ENCODE data around the gene EPB41L1.

EPB41L1 gene

GRCh38 chr20:36234771-36235320, 80.3 kb downstream of the EPB41L1 start:
- DNase-seq, result no peak

GRCh38 chr20:36235892-36236785, 81.6 kb downstream of the EPB41L1 start, which contains the start of gene AAR2:
TSS of gene AAR2 (plus strand) at chr20:36236478. CDS start at chr20:36239869, 3,391 bp downstream.
- DNase-seq, result peak; percentile 59

- DNase-seq, result no peak
These were observed 82.2 kb downstream of the EPB41L1 start for GRCh38 chr20:36236786-36237121.

- no peak for DNase-seq
These were observed 82.9 kb downstream of the EPB41L1 start for GRCh38 chr20:36237477-36237876.

GRCh38 chr20:36238153-36238552, 83.6 kb downstream of the EPB41L1 start:
- no peak for DNase-seq

- DNase-seq, result no peak
These were observed 84.2 kb downstream of the EPB41L1 start for GRCh38 chr20:36238760-36239159.

GRCh38 chr20:36240076-36240475, 85.5 kb downstream of the EPB41L1 start:
- no peak for DNase-seq

GRCh38 chr20:36241678-36242077, 87.1 kb downstream of the EPB41L1 start:
- DNase-seq, result no peak

- DNase-seq, result no peak
These were observed 89.2 kb downstream of the EPB41L1 start for GRCh38 chr20:36243726-36244125.

GRCh38 chr20:36246401-36246800, 91.9 kb downstream of the EPB41L1 start:
- no peak for DNase-seq

- no peak for DNase-seq
These were observed 94.3 kb downstream of the EPB41L1 start for GRCh38 chr20:36248836-36249235.

GRCh38 chr20:36249450-36249849, 94.9 kb downstream of the EPB41L1 start:
- DNase-seq, result no peak

GRCh38 chr20:36251426-36251825, 96.9 kb downstream of the EPB41L1 start:
- DNase-seq, result no peak

- DNase-seq, result no peak
These were observed 98.0 kb downstream of the EPB41L1 start for GRCh38 chr20:36252511-36252910.

- no peak for DNase-seq
These were observed 98.5 kb downstream of the EPB41L1 start for GRCh38 chr20:36253036-36253435.

- DNase-seq, result no peak
These were observed 99.5 kb downstream of the EPB41L1 start for GRCh38 chr20:36254076-36254475.

GRCh38 chr20:36255445-36255844, 100.9 kb downstream of the EPB41L1 start:
- DNase-seq, result no peak

- DNase-seq, result no peak
These were observed 104.9 kb downstream of the EPB41L1 start for GRCh38 chr20:36259177-36260061.

GRCh38 chr20:36260316-36260715, 105.8 kb downstream of the EPB41L1 start:
- DNase-seq, result no peak

GRCh38 chr20:36261389-36262105, 107.0 kb downstream of the EPB41L1 start:
- DNase-seq, result no peak

- no peak for DNase-seq
These were observed 107.9 kb downstream of the EPB41L1 start for GRCh38 chr20:36262440-36262839.

- DNase-seq, result no peak
These were observed 110.1 kb downstream of the EPB41L1 start for GRCh38 chr20:36264426-36265246.
